ENCODE measurements around the gene SCGN. TPM values are rescaled to one million over a fixed set of nuclear protein-coding genes. Genes with fewer than 3 reads are reported as not detected.

SCGN gene
- polyA plus RNA-seq, 1 donor (not counting 4 experiments of a cell fraction or from before 2014, with no cell fraction given) = not detected

DNA sequence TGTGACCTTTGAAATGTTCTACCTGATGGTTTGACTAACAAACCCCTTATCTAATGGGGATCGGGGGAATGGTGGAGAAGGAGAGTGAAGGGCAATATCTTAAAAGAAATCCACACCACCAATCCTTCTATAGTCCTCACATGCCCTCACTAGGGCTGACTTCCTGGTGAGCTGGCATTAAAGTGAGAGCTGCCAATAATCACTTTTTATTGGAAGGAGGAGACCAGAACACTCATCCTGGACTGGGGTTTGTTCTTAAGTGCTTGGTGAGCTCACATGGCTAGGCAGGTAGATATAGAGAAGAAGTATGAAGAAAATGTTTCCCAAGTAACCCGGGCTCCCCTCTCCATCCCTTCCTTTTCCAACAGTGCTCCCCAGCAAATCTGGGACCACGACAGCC lies 49.8 kb downstream of the SCGN start:
- Histone ChIP-seq H3K27me3 (ENCODE audit: control insufficient read depth, extremely low read depth, insufficient read depth, low read length) (peaks cover 3% of the 10 kb centered on the region), H3K9me3 (ENCODE audit: control insufficient read depth, low read depth, low read length) (no peaks in the 10 kb centered on the region), H3K4me2 (ENCODE audit: control insufficient read depth, extremely low read depth, insufficient read depth, low read depth, low read length) (no peak overlapping the region), H3K9ac (ENCODE audit: control insufficient read depth, extremely low read depth, insufficient read depth, low read length) (no peak overlapping the region), H3K27ac (ENCODE audit: control insufficient read depth, insufficient read depth, low read length) (no peak overlapping the region), H3K4me1 (ENCODE audit: control insufficient read depth, extremely low read depth, insufficient read depth, low read length) (no peaks in the 10 kb centered on the region), H2AFZ (ENCODE audit: control insufficient read depth, low read length) (no peak overlapping the region), H3K79me2 (ENCODE audit: control insufficient read depth, insufficient read depth, low read length) (no peaks in the 10 kb centered on the region), H3K9me1 (ENCODE audit: control insufficient read depth, extremely low read depth, insufficient read depth, low read length) (no peaks in the 10 kb centered on the region), H4K20me1 (ENCODE audit: control insufficient read depth, extremely low read depth, insufficient read depth, low read length) (no peaks in the 10 kb centered on the region), H3K36me3 (ENCODE audit: control insufficient read depth in 2 of 2, extremely low read depth in 1 of 2, insufficient read depth in 2 of 2, low read length in 2 of 2) (no peaks in the 10 kb centered on the region), H3K4me3 (ENCODE audit: control insufficient read depth in 2 of 3, extremely low read depth in 1 of 3, insufficient read depth in 2 of 3, low read depth in 1 of 3, low read length in 3 of 3) (no peak overlapping the region)
- FAIRE-seq (no peak), DNase-seq (ENCODE audit: low read depth, low spot score) (no peak)
- TF ChIP-seq, protein P1, sequence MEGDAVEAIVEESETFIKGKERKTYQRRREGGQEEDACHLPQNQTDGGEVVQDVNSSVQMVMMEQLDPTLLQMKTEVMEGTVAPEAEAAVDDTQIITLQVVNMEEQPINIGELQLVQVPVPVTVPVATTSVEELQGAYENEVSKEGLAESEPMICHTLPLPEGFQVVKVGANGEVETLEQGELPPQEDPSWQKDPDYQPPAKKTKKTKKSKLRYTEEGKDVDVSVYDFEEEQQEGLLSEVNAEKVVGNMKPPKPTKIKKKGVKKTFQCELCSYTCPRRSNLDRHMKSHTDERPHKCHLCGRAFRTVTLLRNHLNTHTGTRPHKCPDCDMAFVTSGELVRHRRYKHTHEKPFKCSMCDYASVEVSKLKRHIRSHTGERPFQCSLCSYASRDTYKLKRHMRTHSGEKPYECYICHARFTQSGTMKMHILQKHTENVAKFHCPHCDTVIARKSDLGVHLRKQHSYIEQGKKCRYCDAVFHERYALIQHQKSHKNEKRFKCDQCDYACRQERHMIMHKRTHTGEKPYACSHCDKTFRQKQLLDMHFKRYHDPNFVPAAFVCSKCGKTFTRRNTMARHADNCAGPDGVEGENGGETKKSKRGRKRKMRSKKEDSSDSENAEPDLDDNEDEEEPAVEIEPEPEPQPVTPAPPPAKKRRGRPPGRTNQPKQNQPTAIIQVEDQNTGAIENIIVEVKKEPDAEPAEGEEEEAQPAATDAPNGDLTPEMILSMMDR (optimal IDR thresholded peaks at IDR 0.05 in 1 of 3, IDR thresholded peaks at IDR 0.05 in 1 of 3, conservative IDR thresholded peaks at IDR 0.05 in 1 of 3; ENCODE audit: extremely low read depth in 1 of 3, insufficient read depth in 2 of 3, low read length in 3 of 3) = no peak
- no peak for TF ChIP-seq EZH2 (IDR thresholded peaks at IDR 0.05; ENCODE audit: low read length)
- dilution Hi-C loops (cut with MboI; ENCODE audit: extremely low pct_ligation_motif_present, low sequenced_read_pairs) = no loop called here

DNA sequence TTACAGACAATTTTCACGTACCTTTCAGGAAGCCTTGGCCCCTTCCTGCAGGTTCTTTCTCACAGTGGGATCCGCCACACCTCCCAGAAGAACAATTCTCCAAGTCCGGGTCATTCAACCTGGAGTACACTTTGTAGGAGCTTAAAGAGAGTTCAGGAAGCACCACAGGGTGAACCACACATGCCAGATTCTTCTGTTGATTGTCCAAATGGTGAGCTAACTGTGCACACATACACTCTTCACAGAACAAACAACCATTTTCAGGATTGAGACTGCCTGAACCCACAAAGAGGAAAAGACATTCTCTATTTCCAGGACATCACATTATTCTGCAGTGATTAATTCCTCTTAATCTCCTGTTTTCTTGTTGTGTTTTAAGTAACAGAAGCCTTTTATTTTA lies 51.0 kb downstream of the SCGN start:
- no peak overlapping the region for H2AFZ ChIP-seq (ENCODE audit: control insufficient read depth, low read length)
- peaks cover 3% of the 10 kb centered on the region for H3K27me3 ChIP-seq (ENCODE audit: control insufficient read depth, extremely low read depth, insufficient read depth, low read length)
- H3K4me2 ChIP-seq (ENCODE audit: control insufficient read depth, extremely low read depth, insufficient read depth, low read depth, low read length) = no peak overlapping the region
- TF ChIP-seq EZH2 (IDR thresholded peaks at IDR 0.05; ENCODE audit: low read length) = no peak
- TF ChIP-seq, protein P1 (optimal IDR thresholded peaks at IDR 0.05 in 1 of 3, IDR thresholded peaks at IDR 0.05 in 1 of 3, conservative IDR thresholded peaks at IDR 0.05 in 1 of 3; ENCODE audit: extremely low read depth in 1 of 3, insufficient read depth in 2 of 3, low read length in 3 of 3) = no peak
- FAIRE-seq (no peak), DNase-seq (ENCODE audit: low read depth, low spot score) (no peak)
- H3K27ac ChIP-seq (ENCODE audit: control insufficient read depth, insufficient read depth, low read length) = no peak overlapping the region
- H4K20me1 ChIP-seq (ENCODE audit: control insufficient read depth, extremely low read depth, insufficient read depth, low read length) = no peaks in the 10 kb centered on the region
- H3K9me3 ChIP-seq (ENCODE audit: control insufficient read depth, low read depth, low read length) = no peaks in the 10 kb centered on the region
- H3K36me3 ChIP-seq (ENCODE audit: control insufficient read depth in 2 of 2, extremely low read depth in 1 of 2, insufficient read depth in 2 of 2, low read length in 2 of 2) = no peaks in the 10 kb centered on the region
- H3K9me1 ChIP-seq (ENCODE audit: control insufficient read depth, extremely low read depth, insufficient read depth, low read length) = no peaks in the 10 kb centered on the region
- dilution Hi-C loops (cut with MboI; ENCODE audit: extremely low pct_ligation_motif_present, low sequenced_read_pairs) = no loop called here
- no peaks in the 10 kb centered on the region for H3K4me1 ChIP-seq (ENCODE audit: control insufficient read depth, extremely low read depth, insufficient read depth, low read length)
- no peak overlapping the region for H3K4me3 ChIP-seq (ENCODE audit: control insufficient read depth in 2 of 3, extremely low read depth in 1 of 3, insufficient read depth in 2 of 3, low read depth in 1 of 3, low read length in 3 of 3)
- H3K79me2 ChIP-seq (ENCODE audit: control insufficient read depth, insufficient read depth, low read length) = no peaks in the 10 kb centered on the region
- H3K9ac ChIP-seq (ENCODE audit: control insufficient read depth, extremely low read depth, insufficient read depth, low read length) = no peak overlapping the region
